ENCODE data around the gene ACOT13. TPM values are rescaled to one million over a fixed set of nuclear protein-coding genes. Genes with fewer than 3 reads are reported as not detected.

ACOT13 gene
- total RNA-seq, 1 donor from 2014 or later = 22.1 TPM

GRCh38 chr6:24686408-24686807 is 19.5 kb downstream of the ACOT13 start:
- Mint-ChIP-seq H3K27ac (ENCODE audit: unreplicated experiment) (no peak overlapping the region), H3K4me3 (ENCODE audit: unreplicated experiment) (no peak overlapping the region), H3K27me3 (ENCODE audit: unreplicated experiment) (no peaks in the 10 kb centered on the region), H3K4me1 (ENCODE audit: unreplicated experiment) (peaks cover 13% of the 10 kb centered on the region), H3K36me3 (ENCODE audit: low read depth, unreplicated experiment) (peaks cover 12% of the 10 kb centered on the region), H3K9me3 (ENCODE audit: unreplicated experiment) (no peaks in the 10 kb centered on the region)
- TF ChIP-seq CTCF (IDR thresholded peaks at IDR 0.05; ENCODE audit: unreplicated experiment) = no peak
- no peak for DNase-seq (ENCODE audit: low spot score)

GRCh38 chr6:24686946-24687345 is 20.1 kb downstream of the ACOT13 start:
- Mint-ChIP-seq H3K36me3 (ENCODE audit: low read depth, unreplicated experiment) (peaks cover 6% of the 10 kb centered on the region), H3K27ac (ENCODE audit: unreplicated experiment) (no peak overlapping the region), H3K4me1 (ENCODE audit: unreplicated experiment) (peaks cover 11% of the 10 kb centered on the region)

GRCh38 chr6:24689964-24690363 is 23.1 kb downstream of the ACOT13 start:
- TF ChIP-seq CTCF (IDR thresholded peaks at IDR 0.05; ENCODE audit: unreplicated experiment) = no peak
- peaks cover 6% of the 10 kb centered on the region for H3K4me1 Mint-ChIP-seq (ENCODE audit: unreplicated experiment)
- no peak for DNase-seq (ENCODE audit: low spot score)
- H3K27ac Mint-ChIP-seq (ENCODE audit: unreplicated experiment) = no peak overlapping the region
- peaks cover 4% of the 10 kb centered on the region for H3K27me3 Mint-ChIP-seq (ENCODE audit: unreplicated experiment)
- no peaks in the 10 kb centered on the region for H3K9me3 Mint-ChIP-seq (ENCODE audit: unreplicated experiment)
- no peak overlapping the region for H3K4me3 Mint-ChIP-seq (ENCODE audit: unreplicated experiment)
- no peaks in the 10 kb centered on the region for H3K36me3 Mint-ChIP-seq (ENCODE audit: low read depth, unreplicated experiment)

More at GRCh38 chr6:24686946-24687345, 20.1 kb downstream of the ACOT13 start:
- Mint-ChIP-seq H3K9me3 (ENCODE audit: unreplicated experiment) (no peaks in the 10 kb centered on the region), H3K27me3 (ENCODE audit: unreplicated experiment) (peaks cover under 1% of the 10 kb centered on the region), H3K4me3 (ENCODE audit: unreplicated experiment) (no peak overlapping the region)
- TF ChIP-seq CTCF (IDR thresholded peaks at IDR 0.05; ENCODE audit: unreplicated experiment) = no peak
- no peak for DNase-seq (ENCODE audit: low spot score)

- H3K4me3 Mint-ChIP-seq (ENCODE audit: unreplicated experiment) = no peak overlapping the region
These were observed 23.7 kb downstream of the ACOT13 start for GRCh38 chr6:24690593-24690992.

GRCh38 chr6:24691550-24691949 is 24.7 kb downstream of the ACOT13 start:
- Mint-ChIP-seq H3K9me3 (ENCODE audit: unreplicated experiment) (no peaks in the 10 kb centered on the region), H3K27me3 (ENCODE audit: unreplicated experiment) (peaks cover 4% of the 10 kb centered on the region), H3K27ac (ENCODE audit: unreplicated experiment) (no peak overlapping the region), H3K4me3 (ENCODE audit: unreplicated experiment) (no peak overlapping the region), H3K4me1 (ENCODE audit: unreplicated experiment) (peaks cover 6% of the 10 kb centered on the region), H3K36me3 (ENCODE audit: low read depth, unreplicated experiment) (no peaks in the 10 kb centered on the region)
- no peak for DNase-seq (ENCODE audit: low spot score)
- no peak for TF ChIP-seq CTCF (IDR thresholded peaks at IDR 0.05; ENCODE audit: unreplicated experiment)

More at GRCh38 chr6:24690593-24690992, 23.7 kb downstream of the ACOT13 start:
- Mint-ChIP-seq H3K9me3 (ENCODE audit: unreplicated experiment) (no peaks in the 10 kb centered on the region), H3K36me3 (ENCODE audit: low read depth, unreplicated experiment) (no peaks in the 10 kb centered on the region), H3K27ac (ENCODE audit: unreplicated experiment) (no peak overlapping the region), H3K27me3 (ENCODE audit: unreplicated experiment) (peaks cover 4% of the 10 kb centered on the region), H3K4me1 (ENCODE audit: unreplicated experiment) (peaks cover 6% of the 10 kb centered on the region)
- no peak for TF ChIP-seq CTCF (IDR thresholded peaks at IDR 0.05; ENCODE audit: unreplicated experiment)
- DNase-seq (ENCODE audit: low spot score) = no peak

Data from endothelial cell (in vitro differentiated cells).